Epithelial cell of prostate (primary cell): ENCODE measurements around the gene HSD3B1.
"Not testable (repeated sequence)": the region's sequence is repeated elsewhere in the genome, so short reads cannot be mapped to it uniquely, and the experiment has no call there.

Experiments used
- DNase-seq: peaks from one replicate; pipeline ENCODE4 v3.0.0-alpha.2; 2011; ENCODE audit warnings: low read depth, low spot score
- H3K27ac ChIP-seq: fragments of 450-650 bp; 2 replicates; pipeline ENCODE4 v1.5.1; 2017; ENCODE audit warnings: mild to moderate bottlenecking

HSD3B1 gene

GRCh38 chr1:119551218-119551617 lies 44.2 kb downstream of the HSD3B1 start:
- no peak overlapping the region for H3K27ac ChIP-seq
- DNase-seq: no peak

- not testable (repeated sequence) for H3K27ac ChIP-seq, DNase-seq
These were observed 45.6 kb downstream of the HSD3B1 start for GRCh38 chr1:119552656-119553055.

- not testable (repeated sequence) for DNase-seq, H3K27ac ChIP-seq
These were observed 46.5 kb downstream of the HSD3B1 start for GRCh38 chr1:119553302-119554071.

- DNase-seq: no peak
- no peak overlapping the region for H3K27ac ChIP-seq
These were observed 47.2 kb downstream of the HSD3B1 start for GRCh38 chr1:119554183-119554582.

- DNase-seq: no peak
- H3K27ac ChIP-seq: no peak overlapping the region
These were observed 49.4 kb downstream of the HSD3B1 start for GRCh38 chr1:119556423-119556822.

- H3K27ac ChIP-seq, DNase-seq: not testable (repeated sequence)
These were observed 53.4 kb downstream of the HSD3B1 start for GRCh38 chr1:119560402-119560801.

GRCh38 chr1:119564548-119564947 lies 57.5 kb downstream of the HSD3B1 start:
- no peak overlapping the region for H3K27ac ChIP-seq
- no peak for DNase-seq
